Panc1 (cell line): ENCODE data around the gene THAP3. TPM values are rescaled to one million over a fixed set of nuclear protein-coding genes. Genes with fewer than 3 reads are reported as not detected.

Experiments used
- ATAC-seq: fragments of 200-7000 bp; cut with Tn5 transposase; 2 replicates; pipeline ENCODE4 v1.9.1; 2020; ENCODE audit warnings: mild to moderate bottlenecking, moderate library complexity
- BruUV-seq: library from RNA; stranded (reverse); fragments of 400-500 nt; replicated peaks from 2 replicates; lab custom pipeline; 2021; lab: Mats Ljungman, UMichigan
- CTCF ChIA-PET: fragments of 300-600 bp; sonication (Branson Sonifier 250); formaldehyde crosslinking; loops from one replicate; lab custom pipeline; 2022; ENCODE audit warnings: antibody characterized with exemption; lab: Charles Lee
- POLR2A ChIA-PET: fragments of 300-600 bp; sonication (Branson Sonifier 250); formaldehyde crosslinking; loops from one replicate; lab custom pipeline; 2022; ENCODE audit warnings: antibody characterized with exemption; lab: Charles Lee
- DNase-seq: peaks from one replicate; pipeline ENCODE4 v3.0.0-alpha.2; 2010; ENCODE audit warnings: low read depth, low spot score
- H3K27ac ChIP-seq: 2 replicates; pipeline ENCODE4 v1.5.1; 2011; ENCODE audit warnings: mild to moderate bottlenecking, low read length, inconsistent platforms
- H3K27me3 ChIP-seq: fragments of 200-500 bp; sonication (Bioruptor generic); 2 replicates; pipeline ENCODE4 v1.6.0; 2014; ENCODE audit warnings: low read length, inconsistent platforms; ENCODE audit not compliant: control insufficient read depth, insufficient read depth
- H3K36me3 ChIP-seq: fragments of 200-500 bp; sonication (Bioruptor generic); 2 replicates; pipeline ENCODE4 v1.5.1; 2014; ENCODE audit warnings: inconsistent platforms, mild to moderate bottlenecking, low read length, moderate library complexity; ENCODE audit not compliant: control insufficient read depth, insufficient read depth
- H3K4me1 ChIP-seq: 2 replicates; pipeline ENCODE4 v1.5.1; 2011; ENCODE audit warnings: inconsistent platforms, mild to moderate bottlenecking, low read length, moderate library complexity; ENCODE audit not compliant: control insufficient read depth, insufficient read depth
- H3K4me3 ChIP-seq, 2 experiments: 2 replicates each; pipeline ENCODE4 v1.5.1; 2011 to 2012; ENCODE audit warnings: low read depth in 2 of 2, low read length in 2 of 2, mild to moderate bottlenecking in 2 of 2, inconsistent platforms in 1 of 2, moderate library complexity in 1 of 2
- H3K9me3 ChIP-seq: fragments of 200-500 bp; sonication (Bioruptor generic); 2 replicates; pipeline ENCODE4 v1.5.1; 2014; ENCODE audit warnings: low read depth, mild to moderate bottlenecking, inconsistent platforms, low read length, moderate library complexity; ENCODE audit not compliant: control insufficient read depth, insufficient read depth
- POLR2AphosphoS5 ChIP-seq: IDR thresholded peaks from 2 replicates; pipeline ENCODE4 v1.6.1; 2012; ENCODE audit warnings: mild to moderate bottlenecking, low read depth, low read length, moderate library complexity
- REST ChIP-seq, 2 experiments: IDR thresholded peaks; 2 replicates each; pipeline ENCODE4 v1.6.1; 2011 to 2012; ENCODE audit warnings: low read depth in 2 of 2, control low read depth in 1 of 2, low read length in 1 of 2, mild to moderate bottlenecking in 1 of 2, moderate library complexity in 1 of 2; ENCODE audit not compliant: insufficient read depth in 1 of 2
- SIN3A ChIP-seq: IDR thresholded peaks from 2 replicates; pipeline ENCODE4 v1.6.1; 2012; ENCODE audit warnings: low read depth, mild to moderate bottlenecking, low read length, moderate library complexity, borderline replicate concordance; ENCODE audit not compliant: insufficient read depth
- TCF7L2 ChIP-seq: IDR thresholded peaks from 2 replicates; pipeline ENCODE4 v1.6.1; 2011; ENCODE audit warnings: mild to moderate bottlenecking, low read depth, low read length, inconsistent platforms
- in situ Hi-C: cut with HindIII; loops from 2 replicates; pipeline ENCODE4 v1.10.0; 2016; ENCODE audit warnings: low sequenced_read_pairs, low pct_unique_long_range_greater_than_20kb
- intact Hi-C: fragments of 100-400 bp; cut with micrococcal nuclease; formaldehyde crosslinking; loops from one replicate; pipeline ENCODE4 v1.10.0; 2022; ENCODE audit not compliant: unreplicated experiment
- total RNA-seq: library from RNA; stranded (reverse); gene quantifications from one replicate; pipeline ENCODE4 v1.2.1, GENCODE V29; 2021; ENCODE audit not compliant: unreplicated experiment
- TF ChIP-seq, protein P1 (sequence below): fragments of 450-650 bp; IDR thresholded peaks from 2 replicates; pipeline ENCODE4 v1.5.1; 2017; ENCODE audit warnings: mild to moderate bottlenecking

Gene THAP3
- total RNA-seq, 1 experiment from 2014 or later, result 24.9 TPM

- ATAC-seq (no peak), DNase-seq (no peak)
- intact Hi-C loops, result no loop called here
- no peaks in the 10 kb centered on the region for H3K9me3 ChIP-seq
- H3K27ac ChIP-seq, result peak overlapping the region; percentile 79
- in situ Hi-C loops, result no loop called here
- peaks cover 4% of the 10 kb centered on the region; the same call in 1 of the 2 replicates for H3K36me3 ChIP-seq
- H3K4me3 ChIP-seq, result no peak overlapping the region
- TF ChIP-seq, protein P1, sequence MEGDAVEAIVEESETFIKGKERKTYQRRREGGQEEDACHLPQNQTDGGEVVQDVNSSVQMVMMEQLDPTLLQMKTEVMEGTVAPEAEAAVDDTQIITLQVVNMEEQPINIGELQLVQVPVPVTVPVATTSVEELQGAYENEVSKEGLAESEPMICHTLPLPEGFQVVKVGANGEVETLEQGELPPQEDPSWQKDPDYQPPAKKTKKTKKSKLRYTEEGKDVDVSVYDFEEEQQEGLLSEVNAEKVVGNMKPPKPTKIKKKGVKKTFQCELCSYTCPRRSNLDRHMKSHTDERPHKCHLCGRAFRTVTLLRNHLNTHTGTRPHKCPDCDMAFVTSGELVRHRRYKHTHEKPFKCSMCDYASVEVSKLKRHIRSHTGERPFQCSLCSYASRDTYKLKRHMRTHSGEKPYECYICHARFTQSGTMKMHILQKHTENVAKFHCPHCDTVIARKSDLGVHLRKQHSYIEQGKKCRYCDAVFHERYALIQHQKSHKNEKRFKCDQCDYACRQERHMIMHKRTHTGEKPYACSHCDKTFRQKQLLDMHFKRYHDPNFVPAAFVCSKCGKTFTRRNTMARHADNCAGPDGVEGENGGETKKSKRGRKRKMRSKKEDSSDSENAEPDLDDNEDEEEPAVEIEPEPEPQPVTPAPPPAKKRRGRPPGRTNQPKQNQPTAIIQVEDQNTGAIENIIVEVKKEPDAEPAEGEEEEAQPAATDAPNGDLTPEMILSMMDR, result no peak
- TF ChIP-seq REST (IDR thresholded peaks at IDR 0.05; ENCODE audit: insufficient read depth in 1 of 2, low read depth in 2 of 2, low read length in 1 of 2), result no peak
- TF ChIP-seq TCF7L2, result no peak
- no peak for TF ChIP-seq SIN3A
- TF ChIP-seq POLR2AphosphoS5, result no peak
- CTCF ChIA-PET, result no interaction called here
- peaks cover 32% of the 10 kb centered on the region for H3K4me1 ChIP-seq
- POLR2A ChIA-PET, result no interaction called here
- TSS peak; percentile 21 for BruUV-seq
- H3K27me3 ChIP-seq, result no peaks in the 10 kb centered on the region
Observed at GRCh38 chr1:6622396-6623152, 2.1 kb upstream of the THAP3 start.

DNA sequence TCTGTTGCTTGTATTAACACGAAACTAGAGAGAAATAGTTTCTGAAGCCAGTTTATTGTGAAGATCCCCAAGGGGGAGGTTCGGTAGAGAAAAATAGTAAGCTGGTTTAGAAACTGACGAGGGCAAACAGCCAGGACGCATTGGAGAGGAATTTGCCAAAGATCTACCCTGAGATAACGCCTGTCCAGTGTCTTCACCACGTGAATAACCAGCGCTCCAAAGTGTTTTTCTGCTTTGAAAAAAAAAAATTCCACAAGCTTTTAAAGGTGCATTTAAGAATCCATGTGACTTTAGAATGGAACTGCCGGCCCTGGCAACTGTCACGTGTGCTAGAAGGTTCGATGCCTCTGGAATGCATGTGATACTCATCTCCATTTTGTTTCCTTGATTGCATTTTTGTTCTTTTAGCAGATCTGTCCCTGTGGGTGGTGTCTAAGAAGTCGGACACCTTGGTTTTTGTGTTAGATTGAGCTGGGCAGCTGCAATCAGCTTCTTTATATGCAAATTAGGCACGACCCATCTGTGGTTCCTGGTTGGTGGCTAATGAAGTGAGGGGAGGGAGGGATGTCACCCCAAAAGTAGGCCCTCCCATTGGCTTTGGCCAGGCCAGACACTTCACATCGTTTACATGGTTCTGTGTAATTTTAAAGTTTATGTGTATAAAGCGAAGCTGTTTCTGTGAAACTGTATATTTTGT is 1.3 kb upstream of the THAP3 start:
- Histone ChIP-seq H3K27ac (peak overlapping the region; percentile 79), H3K9me3 (no peaks in the 10 kb centered on the region), H3K4me3 (no peak overlapping the region; a peak in 1 of 4 replicates), H3K4me1 (peaks cover 32% of the 10 kb centered on the region), H3K27me3 (no peaks in the 10 kb centered on the region), H3K36me3 (peaks cover 6% of the 10 kb centered on the region; the same call in 1 of the 2 replicates)
- TF ChIP-seq, protein P1, result no peak
- TF ChIP-seq POLR2AphosphoS5 (no peak), SIN3A (no peak), TCF7L2 (no peak)
- BruUV-seq, result no TSS peak
- in situ Hi-C loops, result no loop called here
- CTCF ChIA-PET, result interaction anchor here (1.2 kb wide), 1 partner anchor 9 kb away, joined by 3 read pairs; no protein-coding TSS in a partner anchor
- DNase-seq (no peak), ATAC-seq (no peak)
- intact Hi-C loops, result no loop called here
- POLR2A ChIA-PET, result no interaction called here
